DND-41 (cell line): Measurements from ENCODE around the gene SLC24A3.

ENCODE experiments used
- ATAC-seq: fragments of 200-7000 bp; cut with Tn5 transposase; 3 replicates; pipeline ENCODE4 v1.9.1; 2021; ENCODE audit warnings: low read depth; ENCODE audit not compliant: insufficient read depth
- DNase-seq: peaks from one replicate; pipeline ENCODE4 v3.0.0-alpha.2; 2020
- H2AFZ ChIP-seq: 2 replicates; pipeline ENCODE4 v1.6.0; 2012; ENCODE audit warnings: low read depth, low read length
- H3K27ac ChIP-seq: 2 replicates; pipeline ENCODE4 v1.5.1; 2012; ENCODE audit warnings: low read length, inconsistent platforms
- H3K27me3 ChIP-seq: fragments of 200-600 bp; sonication (generic); 2 replicates; pipeline ENCODE4 v1.6.0; 2012; ENCODE audit warnings: low read length, mild to moderate bottlenecking, inconsistent platforms; ENCODE audit not compliant: insufficient read depth, poor library complexity
- H3K36me3 ChIP-seq: 2 replicates; pipeline ENCODE4 v1.5.1; 2012; ENCODE audit warnings: low read length, inconsistent platforms; ENCODE audit not compliant: insufficient read depth
- H3K4me1 ChIP-seq: 2 replicates; pipeline ENCODE4 v1.5.1; 2012; ENCODE audit warnings: mild to moderate bottlenecking, low read length; ENCODE audit not compliant: insufficient read depth
- H3K4me2 ChIP-seq: 2 replicates; pipeline ENCODE4 v1.6.0; 2012; ENCODE audit warnings: mild to moderate bottlenecking, moderate library complexity, low read length, inconsistent platforms; ENCODE audit not compliant: insufficient read depth
- H3K4me3 ChIP-seq, 2 experiments: fragments of 200-600 bp in 1 of 2; shearing (Covaris generic) in 1 of 2; 2 replicates each; pipeline ENCODE4 v1.5.1; 2012 to 2016; ENCODE audit warnings: inconsistent platforms in 2 of 2, low read length in 2 of 2, mild to moderate bottlenecking in 2 of 2, low read depth in 1 of 2, moderate library complexity in 1 of 2
- H3K79me2 ChIP-seq: 2 replicates; pipeline ENCODE4 v1.6.0; 2012; ENCODE audit warnings: low read length, inconsistent platforms; ENCODE audit not compliant: insufficient read depth
- H3K9ac ChIP-seq: 2 replicates; pipeline ENCODE4 v1.6.0; 2012; ENCODE audit warnings: low read depth, mild to moderate bottlenecking, inconsistent platforms, low read length, moderate library complexity
- H3K9me3 ChIP-seq: 2 replicates; pipeline ENCODE4 v1.5.1; 2012; ENCODE audit warnings: low read length, moderate library complexity, mild to moderate bottlenecking, inconsistent platforms; ENCODE audit not compliant: insufficient read depth, severe bottlenecking
- H4K20me1 ChIP-seq: 2 replicates; pipeline ENCODE4 v1.6.0; 2012; ENCODE audit warnings: low read length; ENCODE audit not compliant: insufficient read depth
- CTCF ChIP-seq: IDR thresholded peaks from 2 replicates; pipeline ENCODE4 v1.5.1; 2012; ENCODE audit warnings: borderline replicate concordance, low read length, moderate library complexity, mild to moderate bottlenecking; ENCODE audit not compliant: poor library complexity, severe bottlenecking; ENCODE audit errors: extremely low read depth
- EZH2 ChIP-seq: IDR thresholded peaks from 3 replicates; pipeline ENCODE4 v1.6.1; 2012; ENCODE audit warnings: borderline replicate concordance, low read depth, mild to moderate bottlenecking, moderate library complexity, low read length, inconsistent platforms; ENCODE audit not compliant: severe bottlenecking

The SLC24A3 gene

GRCh38 chr20:19295076-19295475, 82.6 kb downstream of the SLC24A3 start:
- H3K36me3 ChIP-seq, result no peaks in the 10 kb centered on the region
- H3K79me2 ChIP-seq, result no peaks in the 10 kb centered on the region
- no peak overlapping the region for H3K4me2 ChIP-seq
- H3K27me3 ChIP-seq, result no peaks in the 10 kb centered on the region
- no peak overlapping the region for H3K4me3 ChIP-seq
- no peak overlapping the region for H3K27ac ChIP-seq
- H2AFZ ChIP-seq, result no peak overlapping the region
- H3K4me1 ChIP-seq, result no peaks in the 10 kb centered on the region
- H3K9me3 ChIP-seq, result no peaks in the 10 kb centered on the region
- ATAC-seq, result no peak
- TF ChIP-seq EZH2 (no peak), CTCF (no peak)
- DNase-seq, result no peak
- H3K9ac ChIP-seq, result no peak overlapping the region
- H4K20me1 ChIP-seq, result no peaks in the 10 kb centered on the region

GRCh38 chr20:19298652-19299051, 86.2 kb downstream of the SLC24A3 start:
- no peak overlapping the region for H3K4me2 ChIP-seq

GRCh38 chr20:19300395-19300794, 88.0 kb downstream of the SLC24A3 start:
- no peak overlapping the region for H2AFZ ChIP-seq
- ATAC-seq (no peak), DNase-seq (no peak)
- H3K27me3 ChIP-seq, result no peaks in the 10 kb centered on the region
- H3K4me1 ChIP-seq, result no peaks in the 10 kb centered on the region
- no peak overlapping the region for H3K9ac ChIP-seq
- TF ChIP-seq EZH2, result no peak
- TF ChIP-seq CTCF, result no peak
- H3K79me2 ChIP-seq, result no peaks in the 10 kb centered on the region
- no peak overlapping the region for H3K4me3 ChIP-seq
- H3K36me3 ChIP-seq, result no peaks in the 10 kb centered on the region
- no peak overlapping the region for H3K4me2 ChIP-seq
- H3K27ac ChIP-seq, result no peak overlapping the region
- H4K20me1 ChIP-seq, result no peaks in the 10 kb centered on the region
- H3K9me3 ChIP-seq, result no peaks in the 10 kb centered on the region

More at GRCh38 chr20:19298652-19299051, 86.2 kb downstream of the SLC24A3 start:
- H3K27me3 ChIP-seq, result no peaks in the 10 kb centered on the region
- no peaks in the 10 kb centered on the region for H3K4me1 ChIP-seq
- no peaks in the 10 kb centered on the region for H3K9me3 ChIP-seq
- ATAC-seq (no peak), DNase-seq (no peak)
- H3K9ac ChIP-seq, result no peak overlapping the region
- no peaks in the 10 kb centered on the region for H3K36me3 ChIP-seq
- H4K20me1 ChIP-seq, result no peaks in the 10 kb centered on the region
- no peak overlapping the region for H3K4me3 ChIP-seq
- H3K79me2 ChIP-seq, result no peaks in the 10 kb centered on the region
- TF ChIP-seq CTCF (no peak), EZH2 (no peak)
- no peak overlapping the region for H2AFZ ChIP-seq
- no peak overlapping the region for H3K27ac ChIP-seq

- no peak overlapping the region for H3K9ac ChIP-seq
- no peak overlapping the region for H3K4me2 ChIP-seq
- no peaks in the 10 kb centered on the region for H3K27me3 ChIP-seq
- no peak overlapping the region for H2AFZ ChIP-seq
- no peak for ATAC-seq
- no peak for TF ChIP-seq CTCF
- no peak for TF ChIP-seq EZH2
- H3K4me3 ChIP-seq, result no peak overlapping the region
- no peak for DNase-seq
- H3K36me3 ChIP-seq, result no peaks in the 10 kb centered on the region
- H3K9me3 ChIP-seq, result no peaks in the 10 kb centered on the region
- no peaks in the 10 kb centered on the region for H4K20me1 ChIP-seq
- no peaks in the 10 kb centered on the region for H3K4me1 ChIP-seq
- H3K79me2 ChIP-seq, result no peaks in the 10 kb centered on the region
- H3K27ac ChIP-seq, result no peak overlapping the region
These were observed 88.7 kb downstream of the SLC24A3 start for GRCh38 chr20:19301142-19301541.
